Trophoblast cell (in vitro differentiated cells and primary cell): ENCODE measurements around the gene TMEM132E.

Experiments
- DNase-seq, 2 donors: peaks; one replicate each; pipeline ENCODE4 v3.0.0-alpha.2; 2016
- H2AFZ ChIP-seq: 2 replicates; pipeline ENCODE4 v1.6.1; 2013; ENCODE audit warnings: low read length, moderate library complexity, mild to moderate bottlenecking; ENCODE audit not compliant: insufficient read depth, poor library complexity
- H2AK5ac ChIP-seq: 2 replicates; pipeline ENCODE4 v1.6.1; 2013; ENCODE audit warnings: mild to moderate bottlenecking, low read length
- H2BK120ac ChIP-seq: 2 replicates; pipeline ENCODE4 v1.6.1; 2013; ENCODE audit warnings: low read length, mild to moderate bottlenecking, moderate library complexity; ENCODE audit not compliant: insufficient read depth, poor library complexity
- H2BK12ac ChIP-seq: 2 replicates; pipeline ENCODE4 v1.6.1; 2013; ENCODE audit warnings: mild to moderate bottlenecking, low read length, moderate library complexity
- H2BK5ac ChIP-seq: 2 replicates; pipeline ENCODE4 v1.6.1; 2013; ENCODE audit warnings: low read length, low read depth, moderate library complexity, mild to moderate bottlenecking; ENCODE audit not compliant: poor library complexity
- H3K14ac ChIP-seq: 2 replicates; pipeline ENCODE4 v1.6.1; 2013; ENCODE audit warnings: mild to moderate bottlenecking, low read length
- H3K18ac ChIP-seq: 2 replicates; pipeline ENCODE4 v1.6.1; 2013; ENCODE audit warnings: mild to moderate bottlenecking, low read length
- H3K23ac ChIP-seq: 2 replicates; pipeline ENCODE4 v1.6.1; 2013; ENCODE audit warnings: low read length
- H3K27ac ChIP-seq: 2 replicates; pipeline ENCODE4 v1.5.1; 2013; ENCODE audit warnings: low read depth, mild to moderate bottlenecking, inconsistent platforms, low read length, moderate library complexity
- H3K27me3 ChIP-seq: 2 replicates; pipeline ENCODE4 v1.6.1; 2013; ENCODE audit warnings: inconsistent platforms, mild to moderate bottlenecking, low read length, moderate library complexity; ENCODE audit not compliant: insufficient read depth
- H3K36me3 ChIP-seq, 2 experiments: 1 replicate in 1 of 2; 2 replicates in 1 of 2; pipeline ENCODE4 v1.6.1; 2013; ENCODE audit warnings: low read length in 2 of 2, mild to moderate bottlenecking in 2 of 2, moderate library complexity in 1 of 2; ENCODE audit not compliant: insufficient read depth in 2 of 2, control insufficient read depth in 1 of 2
- H3K4ac ChIP-seq: 2 replicates; pipeline ENCODE4 v1.6.1; 2013; ENCODE audit warnings: low read depth, mild to moderate bottlenecking, low read length, moderate library complexity
- H3K4me1 ChIP-seq, 2 experiments: 1 replicate in 1 of 2; 2 replicates in 1 of 2; pipeline ENCODE4 v1.6.1; 2013; ENCODE audit warnings: low read length in 2 of 2, mild to moderate bottlenecking in 2 of 2, moderate library complexity in 1 of 2; ENCODE audit not compliant: insufficient read depth in 2 of 2, control insufficient read depth in 1 of 2
- H3K4me2 ChIP-seq: 2 replicates; pipeline ENCODE4 v1.6.1; 2013; ENCODE audit warnings: inconsistent platforms, mild to moderate bottlenecking, low read length, moderate library complexity
- H3K4me3 ChIP-seq: 2 replicates; pipeline ENCODE4 v1.5.1; 2013; ENCODE audit warnings: mild to moderate bottlenecking, low read depth, low read length, inconsistent platforms
- H3K79me1 ChIP-seq: one replicate; pipeline ENCODE4 v1.6.1; 2013; ENCODE audit warnings: low read length
- H3K79me2 ChIP-seq: 2 replicates; pipeline ENCODE4 v1.6.1; 2013; ENCODE audit warnings: low read length, mild to moderate bottlenecking; ENCODE audit not compliant: control insufficient read depth, insufficient read depth, poor library complexity
- H3K9ac ChIP-seq: 2 replicates; pipeline ENCODE4 v1.6.1; 2013; ENCODE audit warnings: mild to moderate bottlenecking, low read length
- H3K9me3 ChIP-seq: 2 replicates; pipeline ENCODE4 v1.6.1; 2013; ENCODE audit warnings: low read depth, mild to moderate bottlenecking, control low read depth, inconsistent platforms, low read length; ENCODE audit not compliant: insufficient read depth
- H4K12ac ChIP-seq: 2 replicates; pipeline ENCODE4 v1.6.1; 2013; ENCODE audit warnings: low read depth, mild to moderate bottlenecking, low read length, moderate library complexity
- H4K8ac ChIP-seq: 2 replicates; pipeline ENCODE4 v1.6.1; 2013; ENCODE audit warnings: low read depth, mild to moderate bottlenecking, low read length, moderate library complexity
- H4K91ac ChIP-seq: one replicate; pipeline ENCODE4 v1.6.1; 2013; ENCODE audit warnings: low read depth, mild to moderate bottlenecking, low read length, moderate library complexity
- WGBS: extraction: QIAGEN DNeasy Blood & Tissue Kit; methylation state at CpG from one replicate; pipeline ENCODE4 v1.1.7; 2013; ENCODE audit warnings: missing lambda C conversion rate; ENCODE audit not compliant: insufficient read length, insufficient coverage; ENCODE audit errors: extremely low coverage; 5-methylcytosine and 5-hydroxymethylcytosine counted together

Gene TMEM132E

GRCh38 chr17:34644941-34645550 is 65.7 kb downstream of the TMEM132E start:
- Histone ChIP-seq H3K4me3 (no peak overlapping the region), H3K23ac (no peak overlapping the region), H3K14ac (no peak overlapping the region), H3K4ac (no peak overlapping the region), H3K27ac (no peak overlapping the region), H2AFZ (no peak overlapping the region), H3K4me2 (no peak overlapping the region), H4K8ac (no peak overlapping the region), H3K9ac (no peak overlapping the region), H3K79me1 (no peaks in the 10 kb centered on the region), H4K91ac (no peak overlapping the region), H2BK120ac (no peak overlapping the region), H2AK5ac (no peak overlapping the region), H3K9me3 (peaks cover 6% of the 10 kb centered on the region), H3K4me1 (peaks cover 0 to 6% of the 10 kb centered on the region in 2 experiments), H3K18ac (no peak overlapping the region), H3K79me2 (no peaks in the 10 kb centered on the region), H3K27me3 (no peaks in the 10 kb centered on the region), H3K36me3 (no peaks in the 10 kb centered on the region), H4K12ac (no peak overlapping the region), H2BK12ac (no peak overlapping the region), H2BK5ac (no peak overlapping the region)
- no CpG with 5 or more reads among the region's 3 CpGs for WGBS
- no peak for DNase-seq

GRCh38 chr17:34645594-34645993 is 66.2 kb downstream of the TMEM132E start:
- peaks cover 6% of the 10 kb centered on the region for H3K9me3 ChIP-seq
- H3K4me2 ChIP-seq = no peak overlapping the region
- no peaks in the 10 kb centered on the region for H3K79me2 ChIP-seq
- no peak overlapping the region for H2AFZ ChIP-seq
- H4K8ac ChIP-seq = no peak overlapping the region
- H3K27ac ChIP-seq = no peak overlapping the region
- no peaks in the 10 kb centered on the region for H3K27me3 ChIP-seq
- H2BK5ac ChIP-seq = no peak overlapping the region
- H2AK5ac ChIP-seq = no peak overlapping the region
- no peak overlapping the region for H2BK120ac ChIP-seq
- H3K23ac ChIP-seq = no peak overlapping the region
- no peak overlapping the region for H4K12ac ChIP-seq
- H2BK12ac ChIP-seq = no peak overlapping the region
- H3K36me3 ChIP-seq = no peaks in the 10 kb centered on the region
- H3K4me1 ChIP-seq = peaks cover 0 to 8% of the 10 kb centered on the region in 2 experiments
- H3K14ac ChIP-seq = no peak overlapping the region
- DNase-seq = no peak
- H3K4ac ChIP-seq = no peak overlapping the region
- H4K91ac ChIP-seq = no peak overlapping the region
- no peak overlapping the region for H3K9ac ChIP-seq
- H3K18ac ChIP-seq = no peak overlapping the region
- no peak overlapping the region for H3K4me3 ChIP-seq
- H3K79me1 ChIP-seq = no peaks in the 10 kb centered on the region
- no CpG with 5 or more reads among the region's 3 CpGs for WGBS

- Histone ChIP-seq H4K8ac (no peak overlapping the region), H2AFZ (no peak overlapping the region), H3K79me1 (no peaks in the 10 kb centered on the region), H3K18ac (no peak overlapping the region), H2BK120ac (no peak overlapping the region), H3K4me3 (no peak overlapping the region), H3K23ac (no peak overlapping the region), H3K4me1 (peaks cover 4 to 12% of the 10 kb centered on the region in 2 experiments), H2AK5ac (no peak overlapping the region), H3K27me3 (no peaks in the 10 kb centered on the region), H4K91ac (no peak overlapping the region), H3K4ac (no peak overlapping the region), H3K9ac (no peak overlapping the region), H4K12ac (no peak overlapping the region), H3K4me2 (no peak overlapping the region), H3K36me3 (no peaks in the 10 kb centered on the region), H3K9me3 (peaks cover 7% of the 10 kb centered on the region), H3K14ac (no peak overlapping the region), H3K27ac (no peak overlapping the region), H2BK5ac (no peak overlapping the region), H2BK12ac (no peak overlapping the region), H3K79me2 (no peaks in the 10 kb centered on the region)
- no CpG with 5 or more reads among the region's 3 CpGs for WGBS
- no peak for DNase-seq
Observed at GRCh38 chr17:34647511-34647910, 68.1 kb downstream of the TMEM132E start.

GRCh38 chr17:34650051-34650750 is 70.8 kb downstream of the TMEM132E start:
- Histone ChIP-seq H3K27me3 (no peaks in the 10 kb centered on the region), H3K79me2 (no peaks in the 10 kb centered on the region), H2BK120ac (no peak overlapping the region), H3K23ac (no peak overlapping the region), H4K8ac (no peak overlapping the region), H3K9ac (no peak overlapping the region), H3K9me3 (peaks cover 7% of the 10 kb centered on the region), H2BK12ac (no peak overlapping the region), H3K4ac (no peak overlapping the region), H3K18ac (no peak overlapping the region), H3K79me1 (peaks cover 9% of the 10 kb centered on the region), H4K91ac (no peak overlapping the region), H3K4me2 (no peak overlapping the region), H4K12ac (no peak overlapping the region), H2BK5ac (no peak overlapping the region), H3K4me1 (peaks cover 23 to 28% of the 10 kb centered on the region in 2 experiments), H3K4me3 (no peak overlapping the region), H3K14ac (no peak overlapping the region), H3K27ac (no peak overlapping the region), H3K36me3 (no peaks in the 10 kb centered on the region), H2AK5ac (no peak overlapping the region), H2AFZ (no peak overlapping the region)
- WGBS = no CpG with 5 or more reads among the region's 5 CpGs
- no peak for DNase-seq
